Smooth muscle cell (in vitro differentiated cells): Measurements from ENCODE around the gene EBNA1BP2. TPM values are rescaled to one million over a fixed set of nuclear protein-coding genes. Genes with fewer than 3 reads are reported as not detected.

Experiments
- DNase-seq: peaks from one replicate; lab custom pipeline; 2025; ENCODE audit not compliant: unreplicated experiment; lab: John Stamatoyannopoulos, UW
- H2AFZ ChIP-seq: fragments of 200-600 bp; sonication (generic); 2 replicates; pipeline ENCODE4 v1.6.0; 2016; ENCODE audit warnings: antibody characterized with exemption, low read depth, mild to moderate bottlenecking
- H3F3A ChIP-seq: fragments of 200-600 bp; sonication (generic); 2 replicates; pipeline ENCODE4 v1.6.0; 2017; ENCODE audit warnings: antibody characterized with exemption, low read depth
- H3K27ac ChIP-seq: fragments of 200-600 bp; sonication (generic); 2 replicates; pipeline ENCODE4 v1.5.1; 2016; ENCODE audit warnings: low read depth, mild to moderate bottlenecking
- H3K27me3 ChIP-seq: fragments of 200-600 bp; sonication (generic); 2 replicates; pipeline ENCODE4 v1.6.1; 2016; ENCODE audit warnings: low read depth, mild to moderate bottlenecking
- H3K36me3 ChIP-seq: fragments of 200-600 bp; sonication (generic); 2 replicates; pipeline ENCODE4 v1.5.1; 2016; ENCODE audit warnings: low read depth
- H3K4me1 ChIP-seq: fragments of 200-600 bp; sonication (generic); 2 replicates; pipeline ENCODE4 v1.5.1; 2016; ENCODE audit warnings: low read depth
- H3K4me2 ChIP-seq: fragments of 200-600 bp; sonication (generic); 2 replicates; pipeline ENCODE4 v1.6.0; 2016; ENCODE audit warnings: mild to moderate bottlenecking
- H3K4me3 ChIP-seq: fragments of 200-600 bp; sonication (generic); 2 replicates; pipeline ENCODE4 v1.5.1; 2016; ENCODE audit warnings: mild to moderate bottlenecking
- H3K79me2 ChIP-seq: fragments of 200-600 bp; sonication (generic); 2 replicates; pipeline ENCODE4 v1.6.0; 2016; ENCODE audit warnings: low read depth, mild to moderate bottlenecking
- H3K9ac ChIP-seq: fragments of 200-600 bp; sonication (generic); 2 replicates; pipeline ENCODE4 v1.6.0; 2016; ENCODE audit warnings: low read depth
- H3K9me3 ChIP-seq: fragments of 200-600 bp; sonication (generic); replicated peaks from 2 replicates; pipeline ENCODE4 v1.5.1; 2016; ENCODE audit warnings: low read depth
- H4K20me1 ChIP-seq: fragments of 200-600 bp; sonication (generic); 2 replicates; pipeline ENCODE4 v1.6.0; 2016; ENCODE audit warnings: low read depth
- WGBS: methylation state at CpG from one replicate; pipeline ENCODE4 v1.1.7; 2016; ENCODE audit warnings: low lambda C conversion rate; 5-methylcytosine and 5-hydroxymethylcytosine counted together
- polyA plus RNA-seq: library from polyadenylated mRNA; unstranded; fragments of >200 nt; fragmentation: Nextera tagmentation; extraction: Ambion mirVana; gene quantifications from 2 replicates; pipeline ENCODE4 v1.2.1, GENCODE V29; 2016
- total RNA-seq: library from RNA; depleted of rRNA; stranded (reverse); fragments of >200 nt; gene quantifications from 2 replicates; pipeline ENCODE4 v1.2.3, GENCODE V29; 2014
- TF ChIP-seq, protein P1 (sequence below): fragments of 200-600 bp; sonication (generic); IDR thresholded peaks from 2 replicates; pipeline ENCODE4 v1.5.1; 2017; ENCODE audit warnings: borderline replicate concordance, mild to moderate bottlenecking, antibody characterized with exemption; ENCODE audit not compliant: insufficient read depth, poor library complexity, severe bottlenecking

EBNA1BP2 gene
- total and polyA plus RNA-seq, 2 experiments from 2014 or later = 52.0 to 85.9 TPM

DNA sequence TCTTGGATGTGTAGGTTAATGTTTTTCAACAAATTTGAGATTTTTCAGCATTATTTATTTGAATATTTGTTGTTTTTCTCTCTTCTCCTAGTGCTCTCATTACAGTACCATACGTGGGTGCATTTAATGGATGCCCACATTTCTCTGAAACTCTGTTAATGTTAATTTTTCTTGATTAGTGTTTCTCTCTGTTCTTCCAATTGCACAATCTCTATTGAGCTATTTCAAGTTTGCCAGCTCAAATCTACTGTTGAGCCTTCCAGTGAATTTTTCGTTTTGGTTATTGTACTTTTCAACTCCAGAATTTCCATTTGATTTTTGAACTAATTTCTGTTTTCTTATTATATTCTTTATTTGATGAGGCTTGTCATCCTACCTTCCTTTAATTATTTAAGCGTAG lies 31.8 kb upstream of the EBNA1BP2 start:
- Histone ChIP-seq H3K36me3 (no peaks in the 10 kb centered on the region), H4K20me1 (no peaks in the 10 kb centered on the region), H3K4me2 (no peak overlapping the region), H3K4me3 (no peak overlapping the region), H3K27ac (no peak overlapping the region), H2AFZ (no peak overlapping the region), H3F3A (peaks cover 8% of the 10 kb centered on the region), H3K9ac (no peak overlapping the region), H3K27me3 (no peaks in the 10 kb centered on the region), H3K79me2 (no peaks in the 10 kb centered on the region), H3K9me3 (no peaks in the 10 kb centered on the region), H3K4me1 (peaks cover 17% of the 10 kb centered on the region)
- TF ChIP-seq, protein P1, sequence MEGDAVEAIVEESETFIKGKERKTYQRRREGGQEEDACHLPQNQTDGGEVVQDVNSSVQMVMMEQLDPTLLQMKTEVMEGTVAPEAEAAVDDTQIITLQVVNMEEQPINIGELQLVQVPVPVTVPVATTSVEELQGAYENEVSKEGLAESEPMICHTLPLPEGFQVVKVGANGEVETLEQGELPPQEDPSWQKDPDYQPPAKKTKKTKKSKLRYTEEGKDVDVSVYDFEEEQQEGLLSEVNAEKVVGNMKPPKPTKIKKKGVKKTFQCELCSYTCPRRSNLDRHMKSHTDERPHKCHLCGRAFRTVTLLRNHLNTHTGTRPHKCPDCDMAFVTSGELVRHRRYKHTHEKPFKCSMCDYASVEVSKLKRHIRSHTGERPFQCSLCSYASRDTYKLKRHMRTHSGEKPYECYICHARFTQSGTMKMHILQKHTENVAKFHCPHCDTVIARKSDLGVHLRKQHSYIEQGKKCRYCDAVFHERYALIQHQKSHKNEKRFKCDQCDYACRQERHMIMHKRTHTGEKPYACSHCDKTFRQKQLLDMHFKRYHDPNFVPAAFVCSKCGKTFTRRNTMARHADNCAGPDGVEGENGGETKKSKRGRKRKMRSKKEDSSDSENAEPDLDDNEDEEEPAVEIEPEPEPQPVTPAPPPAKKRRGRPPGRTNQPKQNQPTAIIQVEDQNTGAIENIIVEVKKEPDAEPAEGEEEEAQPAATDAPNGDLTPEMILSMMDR = no peak
- DNase-seq = no peak
- 99% methylated on average over 3 of the region's 3 CpGs for WGBS

DNA sequence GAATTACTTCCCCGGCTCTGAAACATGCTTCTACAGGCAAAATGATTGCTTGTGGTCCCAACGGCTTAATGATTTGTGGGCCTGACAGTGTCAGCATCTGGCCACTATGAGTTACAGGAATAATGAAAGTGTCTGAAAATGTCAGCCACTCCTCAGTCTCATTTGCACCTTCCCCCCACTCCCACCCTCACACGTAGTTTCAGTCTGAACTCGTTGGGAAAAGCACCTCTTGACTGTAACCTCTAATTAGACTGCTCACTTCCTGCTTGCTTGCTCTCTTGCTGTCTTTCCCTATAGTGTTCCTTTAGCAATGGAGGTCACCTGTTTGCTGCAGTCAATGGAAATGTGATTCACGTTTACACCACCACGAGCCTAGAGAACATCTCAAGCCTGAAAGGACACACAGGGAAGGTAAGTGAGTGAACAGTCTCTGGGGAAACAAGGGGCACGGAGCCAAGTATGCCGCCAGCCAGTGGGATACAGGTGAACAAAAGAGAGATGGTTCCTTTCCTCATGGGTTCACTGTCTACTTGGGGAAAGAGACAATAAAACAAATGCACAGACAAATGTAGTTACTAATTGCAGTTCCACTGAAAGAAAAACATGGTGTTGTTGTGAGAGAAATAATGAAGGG lies 27.1 kb upstream of the EBNA1BP2 start:
- TF ChIP-seq, protein P1 = no peak
- H3K9me3 ChIP-seq = no peaks in the 10 kb centered on the region
- no peaks in the 10 kb centered on the region for H3K27me3 ChIP-seq
- H3K36me3 ChIP-seq = no peaks in the 10 kb centered on the region
- no peak overlapping the region for H3K9ac ChIP-seq
- 73% methylated on average over 8 of the region's 8 CpGs for WGBS
- no peaks in the 10 kb centered on the region for H3K79me2 ChIP-seq
- no peak for DNase-seq
- no peaks in the 10 kb centered on the region for H3F3A ChIP-seq
- H3K4me1 ChIP-seq = no peaks in the 10 kb centered on the region
- no peaks in the 10 kb centered on the region for H4K20me1 ChIP-seq
- no peak overlapping the region for H3K4me2 ChIP-seq
- H3K27ac ChIP-seq = peak overlapping the region; percentile 21
- no peak overlapping the region for H3K4me3 ChIP-seq
- no peak overlapping the region for H2AFZ ChIP-seq

DNA sequence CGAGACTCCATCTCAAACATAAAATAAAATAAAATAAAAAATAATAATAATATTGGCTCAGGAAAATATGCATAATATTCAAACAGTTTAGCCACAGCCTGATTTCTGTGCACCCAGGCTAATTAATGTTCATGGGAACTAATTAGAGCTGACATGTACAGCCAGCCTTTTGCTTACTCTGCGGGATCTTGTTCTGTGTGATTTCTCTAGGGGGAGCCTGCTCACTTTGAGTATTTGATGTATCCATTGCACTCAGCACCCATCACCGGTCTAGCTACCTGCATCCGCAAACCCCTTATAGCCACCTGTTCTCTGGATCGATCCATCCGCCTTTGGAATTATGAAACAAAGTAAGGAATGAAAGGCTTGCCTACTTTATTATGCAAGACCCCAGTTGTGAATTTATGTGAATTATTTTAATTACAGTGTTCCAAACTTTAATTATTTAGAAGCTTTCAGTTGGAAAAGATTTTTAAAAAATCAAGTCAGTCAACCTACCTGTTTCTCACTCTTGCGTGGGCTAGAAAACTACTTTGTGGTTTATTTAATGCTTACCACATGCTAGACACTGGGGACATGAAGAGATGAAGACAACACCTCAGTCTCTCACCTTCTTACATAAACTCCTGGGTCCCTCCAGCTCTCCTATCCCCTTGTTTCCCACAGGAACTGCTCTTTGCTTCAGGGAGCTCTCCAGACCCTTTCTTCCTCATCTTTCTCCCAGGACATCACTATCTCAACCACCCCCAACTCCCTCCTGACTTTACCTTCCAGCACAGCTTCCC lies 25.4 kb upstream of the EBNA1BP2 start:
- Histone ChIP-seq H3K4me2 (no peak overlapping the region), H3K79me2 (no peaks in the 10 kb centered on the region)
- TF ChIP-seq, protein P1 = no peak

More for the DNA sequence above, 25.4 kb upstream of the EBNA1BP2 start:
- Histone ChIP-seq H2AFZ (no peak overlapping the region), H3K4me3 (no peak overlapping the region), H3K36me3 (no peaks in the 10 kb centered on the region), H3K9me3 (no peaks in the 10 kb centered on the region), H3K9ac (no peak overlapping the region), H3K27me3 (no peaks in the 10 kb centered on the region), H3F3A (no peaks in the 10 kb centered on the region), H3K4me1 (no peaks in the 10 kb centered on the region), H3K27ac (no peak overlapping the region), H4K20me1 (no peaks in the 10 kb centered on the region)
- WGBS = 91% methylated on average over 7 of the region's 7 CpGs
- DNase-seq = no peak
